HEK293T (cell line): ENCODE measurements around the gene FBXW8.

Source experiments
- CTCF ChIA-PET: fragments of 350-600 bp; formaldehyde crosslinking; extraction: SDS; loops from one replicate; lab custom pipeline; 2021; ENCODE audit warnings: antibody characterized with exemption, inconsistent platforms; lab: Yijun Ruan, JAX
- POLR2A ChIA-PET: fragments of 350-600 bp; formaldehyde crosslinking; extraction: SDS; loops from one replicate; lab custom pipeline; 2020; ENCODE audit warnings: antibody characterized with exemption, inconsistent platforms; lab: Yijun Ruan, JAX
- DNase-seq: peaks from one replicate; pipeline ENCODE4 v3.0.0; 2012; ENCODE audit warnings: mixed read lengths; ENCODE audit errors: extremely low spot score
- ARNT ChIP-seq: fragments of 450-650 bp; IDR thresholded peaks from 2 replicates; pipeline ENCODE4 v1.6.1; 2017; ENCODE audit warnings: mild to moderate bottlenecking
- BHLHE40 ChIP-seq: fragments of 450-650 bp; IDR thresholded peaks from 2 replicates; pipeline ENCODE4 v1.6.1; 2016; ENCODE audit warnings: mild to moderate bottlenecking, moderate library complexity, borderline replicate concordance
- CTBP1 ChIP-seq: fragments of 450-650 bp; IDR thresholded peaks from 2 replicates; pipeline ENCODE4 v1.6.1; 2016; ENCODE audit warnings: borderline replicate concordance
- ELF4 ChIP-seq: fragments of 450-650 bp; IDR thresholded peaks from 2 replicates; pipeline ENCODE4 v1.6.1; 2017; ENCODE audit warnings: antibody characterized with exemption
- FOXA1 ChIP-seq: fragments of 450-650 bp; IDR thresholded peaks from 2 replicates; pipeline ENCODE4 v1.6.1; 2016; ENCODE audit warnings: mild to moderate bottlenecking
- FOXK2 ChIP-seq: fragments of 450-650 bp; IDR thresholded peaks from 2 replicates; pipeline ENCODE4 v1.6.1; 2016; ENCODE audit warnings: mild to moderate bottlenecking
- FOXM1 ChIP-seq: fragments of 450-650 bp; IDR thresholded peaks from 2 replicates; pipeline ENCODE4 v1.6.1; 2017; ENCODE audit warnings: mild to moderate bottlenecking, borderline replicate concordance
- HDGF ChIP-seq: fragments of 450-650 bp; IDR thresholded peaks from 2 replicates; pipeline ENCODE4 v1.6.1; 2017; ENCODE audit warnings: antibody characterized with exemption, borderline replicate concordance
- L3MBTL2 ChIP-seq: fragments of 450-650 bp; conservative IDR thresholded peaks from 2 replicates; pipeline ENCODE4 v1.6.1; 2016; ENCODE audit warnings: mild to moderate bottlenecking
- LEF1 ChIP-seq: fragments of 450-650 bp; IDR thresholded peaks from 2 replicates; pipeline ENCODE4 v1.6.1; 2017; ENCODE audit warnings: mild to moderate bottlenecking, borderline replicate concordance
- NFRKB ChIP-seq: fragments of 450-650 bp; IDR thresholded peaks from 2 replicates; pipeline ENCODE4 v1.6.1; 2016; ENCODE audit warnings: mild to moderate bottlenecking, moderate library complexity
- SP1 ChIP-seq: fragments of 450-650 bp; IDR thresholded peaks from 2 replicates; pipeline ENCODE4 v1.6.1; 2017
- SUZ12 ChIP-seq: fragments of 450-650 bp; IDR thresholded peaks from 2 replicates; pipeline ENCODE4 v1.6.1; 2016; ENCODE audit warnings: mild to moderate bottlenecking
- TARDBP ChIP-seq: fragments of 450-650 bp; IDR thresholded peaks from 2 replicates; pipeline ENCODE4 v1.6.1; 2016
- ZNF384 ChIP-seq: fragments of 450-650 bp; IDR thresholded peaks from 2 replicates; pipeline ENCODE4 v1.6.1; 2016
- TF ChIP-seq, protein P1 (sequence below): fragments of 450-650 bp; IDR thresholded peaks from 2 replicates; pipeline ENCODE4 v1.6.1; 2016

Gene FBXW8

DNA sequence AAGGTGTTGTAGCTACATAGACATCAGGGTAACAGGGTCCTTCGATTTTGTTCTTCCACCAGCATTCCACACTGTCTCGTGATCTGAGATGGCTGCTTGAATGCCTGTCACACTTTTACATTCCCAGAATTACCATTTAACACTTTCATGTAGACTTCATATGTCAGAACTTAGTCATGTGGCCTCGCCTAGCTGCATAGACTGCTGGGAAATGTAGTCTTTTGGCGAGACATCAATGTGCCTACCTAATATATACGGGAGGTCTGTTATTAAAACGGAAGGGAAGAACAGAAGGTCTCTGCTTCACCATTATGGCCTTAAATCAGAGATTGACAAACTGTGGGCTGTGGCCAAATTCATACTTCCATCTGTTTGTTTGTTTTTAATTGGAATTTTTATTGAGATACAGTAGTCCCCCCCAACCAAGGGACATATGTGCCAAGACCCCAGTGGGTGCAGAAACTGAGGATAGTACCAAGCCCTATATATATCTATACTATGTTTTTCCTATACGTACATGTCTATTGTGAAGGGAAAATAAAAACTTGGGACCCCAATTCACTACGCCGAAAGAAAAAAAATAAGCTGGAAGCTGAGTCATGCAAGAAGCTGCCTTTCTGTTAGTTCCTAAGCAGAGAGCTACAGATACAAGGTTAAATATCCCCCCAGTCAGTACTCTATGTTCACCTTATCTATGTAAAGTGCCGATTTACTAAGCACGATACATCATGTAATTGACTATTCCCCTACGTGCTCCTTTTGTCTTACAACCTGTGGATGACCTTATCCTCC, 18.2 kb upstream of the FBXW8 start:
- POLR2A ChIA-PET, result interaction anchor here (1.0 kb wide), 1 partner anchor 12 kb away, joined by 3 read pairs; no protein-coding TSS in a partner anchor
- CTCF ChIA-PET, result interaction anchor here (1.1 to 1.5 kb wide), 2 partner anchors 10 to 29 kb away, joined by 3 to 4 read pairs; no protein-coding TSS in a partner anchor
- TF ChIP-seq BHLHE40 (no peak), FOXA1 (no peak), ELF4 (no peak), FOXM1 (no peak), ZNF384 (no peak), SUZ12 (no peak), FOXK2 (no peak), ARNT (no peak), CTBP1 (no peak), HDGF (no peak), SP1 (no peak), NFRKB (no peak), L3MBTL2 (no peak), LEF1 (no peak)
- TF ChIP-seq, protein P1, sequence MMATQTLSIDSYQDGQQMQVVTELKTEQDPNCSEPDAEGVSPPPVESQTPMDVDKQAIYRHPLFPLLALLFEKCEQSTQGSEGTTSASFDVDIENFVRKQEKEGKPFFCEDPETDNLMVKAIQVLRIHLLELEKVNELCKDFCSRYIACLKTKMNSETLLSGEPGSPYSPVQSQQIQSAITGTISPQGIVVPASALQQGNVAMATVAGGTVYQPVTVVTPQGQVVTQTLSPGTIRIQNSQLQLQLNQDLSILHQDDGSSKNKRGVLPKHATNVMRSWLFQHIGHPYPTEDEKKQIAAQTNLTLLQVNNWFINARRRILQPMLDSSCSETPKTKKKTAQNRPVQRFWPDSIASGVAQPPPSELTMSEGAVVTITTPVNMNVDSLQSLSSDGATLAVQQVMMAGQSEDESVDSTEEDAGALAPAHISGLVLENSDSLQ, result no peak
- DNase-seq, result peak; percentile 31

- DNase-seq, result no peak
- POLR2A ChIA-PET, result no interaction called here
- TF ChIP-seq, protein P1, result no peak
- TF ChIP-seq FOXM1 (no peak), FOXA1 (no peak), ARNT (no peak), TARDBP (no peak), LEF1 (no peak), ELF4 (no peak), HDGF (no peak), BHLHE40 (no peak), NFRKB (no peak), L3MBTL2 (no peak), FOXK2 (no peak), ZNF384 (no peak), SUZ12 (no peak), CTBP1 (no peak), SP1 (no peak)
- CTCF ChIA-PET, result no interaction called here
Observed at GRCh38 chr12:116894913-116895312, 15.8 kb upstream of the FBXW8 start.

DNA sequence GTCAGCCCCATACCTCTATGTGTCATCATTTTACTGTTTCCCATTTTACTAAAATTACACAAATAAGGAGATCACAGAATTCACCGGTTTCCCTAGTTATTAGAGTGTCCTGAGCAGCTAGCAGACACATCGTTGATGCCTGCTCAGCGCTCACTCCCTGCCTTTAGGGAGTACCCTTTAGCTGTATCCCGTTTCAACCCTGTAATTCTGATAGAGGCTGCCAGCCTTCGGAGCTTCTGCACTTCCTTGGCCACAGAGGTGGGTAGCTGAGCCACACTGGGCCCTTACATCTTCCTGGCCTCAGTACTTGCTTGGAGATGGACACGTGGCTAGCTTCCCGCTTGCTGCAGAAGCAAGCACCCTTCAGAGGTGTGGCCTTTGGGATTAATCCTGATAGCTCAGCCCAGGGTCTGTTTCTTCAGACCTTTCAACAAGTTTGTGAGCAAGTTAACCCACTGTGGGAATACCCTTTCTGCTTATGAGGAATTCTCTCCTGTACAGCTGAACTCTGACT, 14.3 kb upstream of the FBXW8 start:
- ChIA-PET CTCF (no interaction called here), POLR2A (no interaction called here)
- TF ChIP-seq HDGF (no peak), SUZ12 (no peak), TARDBP (no peak), FOXK2 (no peak), FOXM1 (no peak), ARNT (no peak), LEF1 (no peak), SP1 (no peak), CTBP1 (no peak)
- TF ChIP-seq, protein P1, result no peak
- DNase-seq, result no peak

DNA sequence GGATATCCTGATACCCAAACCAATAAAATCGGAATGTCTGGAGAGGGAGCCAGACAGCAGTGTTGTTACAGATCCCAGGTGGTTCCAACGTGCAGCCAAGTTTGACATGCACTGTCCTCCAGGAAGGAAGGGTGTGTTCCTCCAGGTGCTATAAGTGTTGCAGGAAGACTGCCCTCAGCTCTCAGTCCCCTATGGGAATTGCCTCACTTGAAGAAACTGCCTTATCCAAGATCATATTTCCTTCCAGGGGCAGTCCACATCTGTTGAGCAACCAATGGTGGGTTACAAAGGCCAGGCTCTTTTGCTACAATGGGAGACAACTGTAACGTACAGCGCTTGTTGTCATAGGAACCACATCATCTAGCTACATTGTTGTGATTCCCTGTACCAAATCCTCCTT, 13.3 kb upstream of the FBXW8 start:
- DNase-seq, result no peak
- CTCF ChIA-PET, result no interaction called here
- POLR2A ChIA-PET, result no interaction called here
- TF ChIP-seq FOXK2, result no peak
- no peak for TF ChIP-seq BHLHE40
- TF ChIP-seq LEF1, result no peak
- no peak for TF ChIP-seq HDGF
- TF ChIP-seq SP1, result no peak
- TF ChIP-seq L3MBTL2, result no peak
- no peak for TF ChIP-seq ZNF384
- TF ChIP-seq FOXA1, result no peak
- TF ChIP-seq ELF4, result no peak
- TF ChIP-seq NFRKB, result no peak

- ChIA-PET CTCF (no interaction called here), POLR2A (no interaction called here)
- DNase-seq, result no peak
- TF ChIP-seq TARDBP (no peak), SP1 (no peak), FOXM1 (no peak), HDGF (no peak), ELF4 (no peak), ARNT (no peak), LEF1 (no peak), L3MBTL2 (no peak), NFRKB (no peak), BHLHE40 (no peak), ZNF384 (no peak), SUZ12 (no peak), FOXK2 (no peak), CTBP1 (no peak), FOXA1 (no peak)
- TF ChIP-seq, protein P1, result no peak
Observed at GRCh38 chr12:116898669-116899068, 12.1 kb upstream of the FBXW8 start.
